Measurements from ENCODE around the gene ATP10B.

Gene ATP10B

DNA sequence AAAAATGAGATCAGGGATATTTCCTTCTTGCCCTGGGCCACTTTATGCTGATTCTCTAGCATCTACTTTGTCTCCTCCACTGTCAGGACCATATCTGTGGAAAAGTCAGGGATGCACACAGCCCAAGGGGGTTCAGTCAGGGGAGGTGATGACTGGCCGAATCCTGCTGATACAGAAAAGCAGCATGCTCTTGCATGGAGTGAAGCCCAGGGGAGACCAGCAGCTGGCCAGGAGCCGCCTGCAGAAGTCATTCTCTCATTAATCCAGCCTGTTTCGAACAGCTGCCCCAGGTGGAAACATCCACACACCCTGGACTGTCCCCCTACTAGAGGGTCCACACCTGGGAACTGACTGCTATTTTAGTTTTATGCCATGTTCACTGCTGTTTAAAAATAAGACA is 177.1 kb downstream of the ATP10B start:
- no peak for DNase-seq

DNA sequence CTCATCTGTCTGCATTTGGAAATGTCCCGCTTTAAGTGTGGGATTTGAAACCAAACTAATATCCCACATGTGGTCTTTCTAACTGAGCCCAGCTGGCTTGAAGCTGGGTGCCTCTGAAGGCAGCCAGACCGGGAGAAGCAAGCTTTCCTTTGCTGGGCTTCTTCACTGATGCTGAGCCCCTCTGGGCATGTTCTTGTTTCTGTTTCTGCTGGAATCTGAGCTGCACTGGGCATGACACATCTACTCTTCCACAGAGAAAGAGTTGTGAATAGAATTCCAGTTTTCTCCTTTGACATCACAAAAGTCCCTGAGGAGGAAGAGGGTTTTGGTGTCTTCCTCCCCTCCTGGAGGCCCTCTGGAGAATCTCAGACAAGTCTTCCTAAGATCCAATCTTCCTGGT is 179.5 kb downstream of the ATP10B start:
- DNase-seq = no peak

DNA sequence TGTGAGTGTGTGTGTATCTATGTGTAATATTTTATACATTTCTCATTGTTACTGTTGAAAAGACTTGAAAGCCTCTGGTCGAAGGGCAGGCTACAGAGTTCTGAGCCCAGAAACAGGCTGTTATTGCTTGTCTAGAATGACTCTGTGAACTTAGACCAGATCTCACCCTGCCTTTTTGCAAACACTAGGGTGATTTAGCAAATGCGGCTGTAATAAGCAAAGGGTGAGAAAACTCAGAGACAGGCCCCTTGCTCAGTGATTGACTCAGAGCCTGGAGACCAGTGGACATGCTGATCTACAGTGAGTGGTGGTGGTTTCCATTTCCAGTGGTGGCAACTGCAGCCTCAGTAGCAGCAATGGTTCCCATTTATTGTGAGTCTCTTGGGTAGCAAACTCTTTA is 183.7 kb downstream of the ATP10B start:
- DNase-seq = no peak

DNA sequence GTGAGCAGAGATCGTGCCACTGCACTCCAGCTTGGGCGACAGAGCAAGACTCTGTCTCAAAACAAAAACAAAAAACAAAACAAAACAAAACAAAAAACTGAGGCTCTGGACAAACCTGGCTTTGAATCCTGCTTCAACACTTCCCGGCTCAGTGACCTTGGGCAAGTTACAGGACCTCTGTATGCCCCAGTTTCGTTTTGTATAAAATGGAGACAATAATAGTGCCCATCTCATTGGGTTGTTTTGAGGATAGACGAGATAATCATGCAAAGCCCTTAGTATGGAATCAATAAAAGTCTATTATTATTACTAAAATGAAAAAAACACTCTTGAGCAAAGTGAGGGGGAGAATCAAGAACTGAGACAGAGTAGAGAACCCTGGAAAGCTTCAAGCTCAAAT is 184.9 kb downstream of the ATP10B start:
- no peak for DNase-seq

DNA sequence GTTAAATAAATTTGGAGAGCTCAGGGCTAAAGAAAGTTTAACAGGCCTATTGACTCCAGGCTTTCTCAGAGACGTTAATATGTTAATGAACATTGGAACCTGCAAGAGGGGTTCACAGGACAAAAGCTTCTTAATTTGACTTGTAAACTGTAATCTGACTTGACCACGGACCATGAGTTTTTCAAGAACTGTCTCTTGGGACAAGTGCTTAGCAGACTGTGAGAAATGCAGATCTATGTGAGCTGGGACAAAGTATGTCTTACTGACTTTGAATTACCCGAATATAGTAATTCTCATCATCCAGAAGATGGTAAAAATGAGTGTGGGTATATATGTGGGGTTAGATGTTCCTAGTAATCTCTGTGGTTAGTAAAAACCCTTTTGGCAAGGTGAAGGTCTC is 186.6 kb downstream of the ATP10B start:
- no peak for DNase-seq

DNA sequence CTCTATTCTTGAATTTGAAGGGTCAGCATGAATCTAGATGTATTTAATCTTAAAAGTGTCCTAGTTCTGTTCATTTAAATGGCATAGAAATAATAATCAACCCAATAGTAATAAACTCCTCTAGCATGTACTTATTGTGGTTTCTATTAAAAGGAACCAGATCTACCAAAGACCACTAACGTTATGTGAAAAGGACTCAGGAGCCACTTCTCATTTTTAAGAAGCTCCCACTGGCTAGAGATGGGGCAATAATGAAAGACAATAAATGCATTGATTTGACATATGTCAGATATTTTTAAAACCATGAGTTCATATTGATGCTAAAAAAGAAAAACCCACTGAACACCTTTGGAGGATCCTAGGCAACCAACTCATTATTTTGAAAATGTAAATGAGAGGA is 191.9 kb downstream of the ATP10B start:
- no peak for DNase-seq

DNA sequence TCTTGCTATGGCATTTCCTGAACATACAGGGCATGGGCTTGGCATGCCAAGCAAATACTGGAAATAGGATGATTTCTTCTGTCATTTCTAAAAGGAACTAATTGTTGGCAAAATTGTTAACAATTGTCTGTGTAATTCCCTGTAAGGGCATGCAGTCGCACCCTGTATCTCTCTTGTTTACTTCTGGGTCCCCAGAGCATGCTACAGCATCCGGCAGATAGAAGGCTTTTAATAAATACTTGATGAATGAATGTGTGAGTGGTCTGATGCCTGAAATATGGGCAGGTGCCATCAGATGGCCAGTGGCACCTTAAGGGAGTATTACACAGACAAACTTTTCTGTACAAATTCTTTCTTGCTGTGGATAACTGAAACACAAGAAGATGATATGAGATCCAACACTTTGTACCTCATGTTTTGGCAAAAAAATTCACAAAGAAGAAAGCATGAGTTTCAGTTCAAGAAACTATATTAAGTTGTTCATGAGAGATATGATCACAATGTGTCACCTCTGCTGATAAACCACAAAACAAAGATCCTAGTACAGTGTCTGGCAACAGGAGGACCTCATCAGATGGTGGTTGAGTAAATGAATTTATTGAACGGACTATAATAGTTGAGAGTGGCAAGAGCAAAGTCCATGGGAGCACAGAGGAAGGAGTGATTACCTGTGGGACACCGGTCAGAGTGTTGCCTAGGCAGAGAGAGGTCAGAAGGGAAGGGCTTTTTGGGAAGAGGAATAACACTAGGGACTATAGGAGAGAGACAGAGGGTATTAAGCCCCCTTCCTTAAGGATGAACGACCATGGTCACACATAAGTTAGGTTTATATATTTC is 194.2 kb downstream of the ATP10B start:
- DNase-seq = no peak

DNA sequence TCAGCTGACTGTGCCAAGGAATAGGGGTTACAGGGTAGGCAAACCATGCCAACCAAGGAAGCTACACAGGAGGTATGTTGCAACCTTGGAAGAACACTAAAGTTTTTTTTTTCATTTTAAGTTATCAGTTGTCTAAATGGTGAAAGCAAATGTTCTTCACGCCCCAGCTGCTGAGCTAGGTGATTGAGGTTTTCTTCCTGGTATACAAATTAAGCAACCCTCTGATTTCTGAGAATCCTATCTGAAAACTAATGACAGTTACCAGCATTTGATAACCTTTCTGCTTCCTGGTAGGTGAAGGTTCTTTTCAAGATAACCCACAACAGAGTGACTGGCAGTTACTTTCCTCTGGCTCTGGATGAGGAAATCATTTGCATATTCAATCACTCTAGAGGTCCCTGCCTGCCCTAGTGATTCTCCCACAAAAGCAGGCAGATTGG is 194.9 kb downstream of the ATP10B start:
- no peak for DNase-seq

DNA sequence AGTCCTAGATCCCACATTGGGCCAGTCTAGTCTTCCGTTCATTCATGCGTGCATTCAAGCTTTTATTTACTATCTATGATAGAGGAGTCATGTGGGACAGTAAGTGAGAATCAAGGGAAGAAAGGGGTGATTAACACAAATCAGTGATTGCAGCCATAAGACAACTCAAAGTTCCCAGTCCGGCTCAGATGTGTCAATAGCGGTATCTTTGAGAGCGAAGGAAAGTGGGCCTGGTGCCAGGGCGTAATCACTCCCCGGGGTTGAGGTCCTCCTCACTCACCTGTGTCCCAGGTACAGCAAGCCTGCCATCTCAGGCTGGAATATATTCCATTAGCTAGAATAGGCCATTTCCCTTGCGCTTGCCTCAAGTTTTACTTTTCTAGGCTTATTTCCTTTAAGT is 196.3 kb downstream of the ATP10B start:
- DNase-seq = no peak

DNA sequence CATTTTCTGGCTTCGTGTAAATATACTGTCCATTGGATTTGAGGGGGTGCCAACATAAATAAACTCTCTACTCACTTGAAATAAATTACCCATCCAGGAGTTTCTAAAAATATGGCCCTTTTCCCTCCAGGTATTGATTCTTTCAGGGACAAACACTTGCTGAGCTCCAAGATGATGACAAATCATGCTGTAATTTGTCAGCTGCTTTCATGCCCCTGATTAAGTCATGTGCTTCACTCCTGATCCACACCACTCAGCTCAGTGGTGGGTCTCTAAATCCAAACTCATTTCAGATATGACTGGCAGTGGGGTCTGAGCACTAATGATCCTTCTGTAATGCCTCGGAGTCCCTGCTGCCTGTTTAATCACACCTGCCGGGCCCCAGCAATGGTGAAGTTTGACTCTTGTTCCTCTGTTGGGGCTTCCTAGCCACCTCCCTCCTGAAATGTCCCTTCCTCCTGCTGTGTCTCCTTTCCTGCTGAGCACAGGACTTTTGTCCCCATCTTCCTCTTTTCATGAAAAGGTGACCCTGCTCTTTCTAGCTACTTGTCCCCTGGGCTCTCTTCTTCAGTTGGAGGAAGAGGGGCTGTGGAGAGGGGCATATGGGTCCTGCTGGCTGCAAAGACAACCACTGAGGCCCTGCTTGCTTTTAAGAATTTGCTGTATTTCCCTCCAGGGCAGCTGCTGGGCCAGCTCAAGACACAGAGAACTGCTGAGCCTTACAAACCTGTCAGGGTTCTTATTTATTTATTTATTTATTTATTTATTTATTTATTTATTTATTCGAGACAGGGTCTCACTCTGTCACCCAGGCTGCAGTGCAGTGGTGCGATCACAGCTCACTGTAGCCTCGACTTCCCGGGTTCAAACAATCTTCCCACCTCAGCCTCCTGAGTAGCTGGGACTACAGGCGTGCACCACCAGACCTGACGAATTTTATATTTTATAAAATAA is 200.0 kb downstream of the ATP10B start:
- no peak for DNase-seq

DNA sequence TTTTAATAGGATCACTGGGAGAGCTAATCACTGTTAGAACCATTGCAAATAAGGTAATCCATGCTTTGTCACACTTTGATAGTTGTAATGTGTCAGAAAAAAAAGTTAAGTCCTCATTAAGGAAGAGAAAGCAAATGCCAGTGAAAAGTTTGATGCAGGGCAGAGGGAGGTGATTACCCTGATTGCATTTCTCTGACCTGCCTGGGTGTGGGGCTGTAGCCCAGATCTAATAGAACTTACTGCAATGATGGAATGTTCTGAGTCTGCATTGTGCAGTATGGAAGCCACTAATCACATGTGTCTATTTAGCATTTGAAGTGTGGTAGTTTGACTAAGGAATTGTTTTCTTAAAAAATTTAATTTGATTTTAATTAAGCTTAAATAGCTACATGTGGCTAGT is 202.7 kb downstream of the ATP10B start:
- DNase-seq = no peak

DNA sequence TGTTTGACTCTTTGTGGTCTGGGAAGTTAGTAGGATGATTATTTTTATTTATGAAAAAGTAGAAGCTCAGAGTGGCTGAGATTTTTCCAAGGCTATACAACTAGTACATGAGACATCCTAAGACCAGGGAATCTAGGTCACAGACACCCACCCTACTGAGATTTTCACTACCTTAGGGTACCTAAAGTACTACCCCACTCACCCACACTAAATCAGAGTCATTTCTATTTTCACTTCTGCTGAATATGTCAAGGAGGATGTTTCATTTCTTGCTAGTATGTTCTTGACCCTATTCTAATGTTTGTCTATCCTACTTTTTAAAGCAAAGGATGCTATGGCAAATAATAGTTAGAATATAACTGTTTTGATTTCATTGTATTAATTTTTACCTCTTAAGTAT is 206.0 kb downstream of the ATP10B start:
- no peak for DNase-seq

DNA sequence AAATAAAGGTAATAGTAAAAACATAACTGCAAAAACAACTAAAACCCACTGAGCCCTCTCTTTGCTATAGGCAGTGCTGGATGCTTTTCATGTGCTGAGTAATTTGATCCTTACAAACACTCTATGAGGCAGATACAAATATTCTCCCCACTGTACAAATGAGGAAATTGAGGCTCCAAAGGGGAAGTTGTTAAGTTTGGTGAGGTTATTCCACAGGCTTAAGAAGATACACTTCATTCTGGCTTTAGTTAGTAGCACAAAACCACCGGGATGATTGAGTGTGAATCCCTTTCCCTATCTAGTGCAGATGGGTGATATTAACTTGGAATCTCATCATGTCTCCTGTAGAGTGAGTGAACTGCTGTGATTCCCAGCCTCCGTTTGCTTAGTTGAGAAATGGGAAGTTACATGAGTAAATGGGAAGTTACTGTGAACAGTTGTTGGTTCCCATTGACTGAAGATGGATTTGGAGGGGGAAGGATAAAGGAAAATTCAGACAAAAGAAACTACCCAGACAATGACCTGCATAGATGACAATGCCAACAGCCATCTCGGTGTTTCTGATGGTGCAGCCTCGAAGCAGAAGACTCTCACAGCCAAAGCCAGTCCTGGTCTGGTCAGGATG is 208.3 kb downstream of the ATP10B start:
- no peak for DNase-seq

DNA sequence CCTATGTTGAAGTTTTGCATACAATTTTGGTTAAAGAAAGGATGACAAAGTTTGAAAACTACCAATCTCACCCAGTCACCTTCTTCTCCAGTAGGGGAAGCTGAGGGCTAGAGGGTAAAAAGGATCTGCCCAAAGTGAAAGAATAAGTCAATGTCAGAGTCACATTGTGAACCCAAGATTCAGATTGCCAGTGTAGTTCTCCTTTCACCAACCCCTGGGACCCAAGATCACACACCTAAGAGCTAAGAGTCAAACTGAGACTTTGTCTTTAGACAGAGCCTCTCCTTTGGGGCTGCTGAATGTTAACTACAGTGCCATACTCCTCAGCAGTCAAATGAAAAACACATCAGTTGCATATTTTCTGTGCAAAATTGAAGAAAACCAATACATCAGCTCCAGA is 210.6 kb downstream of the ATP10B start:
- DNase-seq = no peak

DNA sequence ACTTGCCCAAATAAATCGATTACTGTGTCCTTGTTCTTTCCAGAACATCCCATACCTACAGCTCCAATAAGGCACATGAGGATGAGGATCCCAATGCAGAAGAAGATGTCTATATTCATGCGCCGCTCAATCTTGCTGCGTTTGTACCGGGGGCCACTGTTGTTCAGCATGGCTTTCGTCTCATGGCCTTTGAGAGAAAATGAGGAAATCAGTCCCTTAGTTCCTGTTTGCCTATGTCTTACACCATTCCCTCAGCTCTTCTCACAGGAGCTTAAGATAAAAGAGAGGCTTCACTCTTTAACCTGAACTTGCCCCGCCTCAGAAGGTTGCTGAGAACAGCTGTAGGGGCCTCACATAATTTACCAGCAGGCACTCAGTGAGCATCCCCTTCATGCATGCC is 211.6 kb downstream of the ATP10B start:
- DNase-seq = no peak

DNA sequence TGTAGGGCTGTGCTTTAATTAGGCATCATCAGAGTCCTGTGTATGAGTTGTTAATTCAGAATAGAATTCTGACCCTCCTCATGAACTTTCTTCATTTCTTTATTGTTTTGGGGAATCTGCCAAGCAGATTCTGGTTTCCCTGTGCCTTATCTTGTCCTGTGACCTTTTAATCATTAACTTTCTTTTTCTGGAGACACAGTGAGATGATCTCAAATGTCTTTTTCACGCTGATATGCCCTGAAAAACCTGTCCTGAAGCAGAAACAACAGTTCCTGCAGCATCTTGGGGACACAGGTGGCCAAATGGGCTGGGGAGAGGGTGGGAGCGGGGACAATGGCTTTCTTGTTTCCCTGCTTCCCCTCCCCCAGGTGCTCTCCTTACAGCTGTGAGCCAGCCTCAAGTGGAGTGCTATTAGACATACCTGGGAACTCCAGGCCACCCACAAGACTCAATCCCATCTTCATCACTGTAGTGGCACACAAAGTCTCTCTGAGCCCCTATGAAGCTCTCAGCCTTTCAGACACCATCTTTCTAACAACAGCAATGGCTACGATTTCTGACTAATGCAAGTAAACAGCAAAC is 213.8 kb downstream of the ATP10B start:
- no peak for DNase-seq

DNA sequence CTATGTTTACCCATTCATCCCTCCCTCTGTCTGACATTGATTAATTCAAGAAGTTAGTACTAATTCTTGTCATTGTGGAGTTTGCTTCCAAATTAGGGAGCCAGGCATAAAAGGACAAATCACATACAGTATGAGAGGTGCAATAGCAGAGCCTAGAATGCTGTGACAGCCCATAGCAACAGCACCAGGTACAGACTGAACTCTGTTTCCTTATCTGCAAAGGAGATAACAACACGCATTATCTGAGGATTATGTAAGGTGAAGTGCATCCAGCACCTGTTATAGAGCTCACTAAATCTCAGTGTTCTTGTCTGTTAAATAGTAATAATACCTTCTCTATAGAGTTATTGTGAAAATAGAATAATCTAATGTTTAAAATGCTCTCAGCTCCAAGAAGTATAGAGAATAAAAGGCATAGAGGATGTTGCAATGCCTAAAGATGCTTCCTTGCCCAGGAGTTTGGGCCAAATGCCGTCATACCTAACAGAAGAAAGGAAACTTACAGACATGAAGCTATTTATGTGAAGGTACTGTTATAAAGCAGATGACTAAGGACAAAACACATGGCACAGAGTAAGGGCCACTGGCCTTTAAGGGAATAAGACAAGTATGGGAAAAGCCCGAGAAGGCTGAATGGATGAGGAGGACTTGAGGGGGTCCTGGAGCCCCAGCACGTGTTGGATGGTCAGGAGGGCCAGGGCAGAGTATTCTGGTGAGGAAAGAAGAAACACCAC is 214.5 kb downstream of the ATP10B start:
- DNase-seq = no peak

DNA sequence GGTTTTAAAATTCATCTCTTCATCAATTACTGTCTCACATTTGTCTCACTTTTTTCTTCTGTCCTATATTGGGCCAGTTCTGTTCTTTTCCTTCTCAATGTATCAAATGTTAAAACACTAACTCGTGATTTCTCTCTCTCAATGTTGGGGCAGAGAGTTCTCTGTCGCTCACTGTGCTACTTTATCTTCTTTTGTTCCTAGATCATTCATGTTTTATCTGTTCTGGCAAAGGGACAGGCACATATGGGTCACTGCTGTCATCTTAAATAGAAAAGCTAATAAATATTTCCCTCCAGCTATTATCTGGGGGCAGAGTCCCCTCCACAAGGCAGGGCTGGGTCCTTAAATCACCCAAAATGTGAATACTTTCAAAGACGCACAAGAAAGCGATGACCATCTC is 216.3 kb downstream of the ATP10B start:
- no peak for DNase-seq

DNA sequence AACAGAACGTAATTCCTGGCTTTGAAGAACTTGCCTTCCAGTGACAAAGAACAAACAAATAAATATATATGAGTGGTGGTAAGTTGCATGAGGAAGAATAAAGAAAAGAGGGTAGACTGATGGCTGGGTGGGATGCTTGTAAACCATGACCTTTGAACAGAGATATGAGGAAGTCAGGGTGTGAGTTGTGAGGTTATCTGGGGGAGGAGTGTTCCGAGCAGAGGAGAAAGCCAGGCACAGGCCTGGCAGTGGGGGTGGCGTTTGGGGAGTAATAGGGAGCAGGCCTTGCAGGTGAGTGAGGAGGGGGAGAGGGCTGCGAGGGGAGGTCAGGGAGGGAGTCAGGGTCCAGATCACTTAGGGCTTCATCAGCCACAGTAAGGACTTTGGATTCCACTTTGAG is 217.0 kb downstream of the ATP10B start:
- no peak for DNase-seq

DNA sequence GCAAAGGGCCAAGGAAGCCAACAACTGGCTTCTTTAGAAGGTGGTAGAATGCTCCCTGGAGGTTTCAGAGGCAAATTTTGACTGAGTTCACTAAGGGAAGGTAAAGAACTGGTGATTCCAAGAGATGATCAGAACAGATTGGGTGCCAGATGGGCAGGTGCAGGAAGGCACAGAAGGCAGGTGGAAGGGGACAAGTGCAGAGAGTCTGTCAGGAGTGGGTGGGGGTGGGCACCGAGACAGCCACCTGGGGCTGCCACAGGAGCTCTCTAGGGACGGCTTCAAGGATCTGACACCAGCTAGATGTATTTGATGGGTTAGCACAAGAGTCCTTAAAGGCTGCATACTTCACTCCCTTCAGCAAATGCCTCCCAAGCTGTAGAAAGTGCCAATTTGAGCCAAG is 223.0 kb downstream of the ATP10B start:
- DNase-seq = no peak

DNA sequence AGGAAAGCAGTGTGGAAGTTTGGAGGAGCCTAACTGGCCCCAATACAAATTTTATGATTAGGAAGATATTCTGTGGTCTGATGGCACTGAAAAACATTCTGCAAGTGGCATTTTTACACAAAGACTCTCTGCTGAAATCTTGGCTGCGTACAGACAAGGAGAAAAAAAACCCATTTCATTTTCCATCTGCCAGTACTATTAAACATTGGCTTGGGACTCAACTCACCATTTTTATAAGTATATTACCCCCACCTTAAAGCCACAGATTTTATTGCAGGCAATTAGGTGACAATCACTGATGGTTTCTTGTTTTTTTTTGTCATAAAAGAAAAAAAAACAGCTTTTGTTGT is 223.4 kb downstream of the ATP10B start:
- no peak for DNase-seq

DNA sequence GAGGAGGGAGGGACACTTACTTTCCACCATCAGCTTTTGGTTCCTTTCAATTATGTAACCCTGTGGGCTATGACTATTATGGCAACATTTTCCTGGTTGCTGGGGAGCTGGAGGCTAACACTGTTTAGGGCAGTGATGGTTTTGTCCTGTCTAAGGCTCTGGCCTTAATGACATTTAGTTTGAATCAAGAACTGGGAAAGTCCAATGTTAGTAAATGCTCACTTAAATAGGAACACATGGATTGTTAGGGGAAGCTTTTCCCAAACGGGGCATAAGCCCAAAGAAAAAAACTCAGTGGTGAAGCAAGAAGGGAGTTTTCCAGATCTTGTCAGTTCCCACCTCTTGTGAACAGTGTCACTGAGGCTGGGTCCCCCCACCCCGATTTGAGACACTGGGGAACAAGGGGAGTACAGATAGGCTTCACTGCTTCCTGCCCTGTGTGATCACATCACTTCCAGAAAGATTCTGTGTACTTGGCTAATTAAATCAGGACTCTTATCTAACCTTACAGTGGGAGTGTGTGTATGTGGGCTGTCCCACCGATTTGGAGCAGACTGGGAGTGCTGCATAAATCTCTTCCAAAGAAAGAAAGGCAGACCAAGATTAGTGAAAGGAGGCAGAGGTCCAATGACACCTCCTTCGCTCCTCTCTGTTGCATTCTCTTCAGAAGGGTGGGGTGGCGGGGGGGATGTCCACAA is 223.9 kb downstream of the ATP10B start:
- no peak for DNase-seq
